GM13977 (cell line): ENCODE measurements around the gene BLTP3A.
"Not testable (repeated sequence)": the region's sequence is repeated elsewhere in the genome, so short reads cannot be mapped to it uniquely, and the experiment has no call there.

Experiments used
- DNase-seq: peaks from one replicate; pipeline ENCODE4 v3.0.0; 2012; ENCODE audit warnings: low spot score
- CTCF ChIP-seq: IDR thresholded peaks from 2 replicates; pipeline ENCODE4 v1.5.1; 2012; ENCODE audit warnings: mild to moderate bottlenecking, control low read depth; ENCODE audit not compliant: insufficient read depth; ENCODE audit errors: extremely low read depth, missing control alignments
- in situ Hi-C: fragments of 300-500 bp; cut with MboI; formaldehyde crosslinking; loops from one replicate; pipeline ENCODE4 v1.12.0; 2022; ENCODE audit warnings: low sequenced_read_pairs, low pct_unique_long_range_greater_than_20kb, mixed read lengths, inconsistent platforms; ENCODE audit not compliant: unreplicated experiment

Gene BLTP3A

GRCh38 chr6:34746104-34746846, 45.6 kb upstream of the BLTP3A start:
- TF ChIP-seq CTCF = no peak
- in situ Hi-C loops = no loop called here
- DNase-seq = no peak

GRCh38 chr6:34748757-34749156, 43.1 kb upstream of the BLTP3A start:
- no peak for TF ChIP-seq CTCF
- no peak for DNase-seq
- in situ Hi-C loops = no loop called here

GRCh38 chr6:34756513-34756856, 35.4 kb upstream of the BLTP3A start:
- TF ChIP-seq CTCF = peak; percentile 51
- DNase-seq, in situ Hi-C loops: not testable (repeated sequence)

- TF ChIP-seq CTCF = no peak
- in situ Hi-C loops = no loop called here
- DNase-seq = no peak
Observed at GRCh38 chr6:34757687-34758274, 34.1 kb upstream of the BLTP3A start.

GRCh38 chr6:34760108-34760507, 31.8 kb upstream of the BLTP3A start:
- in situ Hi-C loops = no loop called here
- no peak for DNase-seq
- TF ChIP-seq CTCF = no peak

- in situ Hi-C loops = not testable (repeated sequence)
Observed at GRCh38 chr6:34761681-34762080, 30.2 kb upstream of the BLTP3A start.

GRCh38 chr6:34768148-34768547, 23.7 kb upstream of the BLTP3A start:
- no peak for DNase-seq
- in situ Hi-C loops = no loop called here

More at GRCh38 chr6:34761681-34762080, 30.2 kb upstream of the BLTP3A start:
- not testable (repeated sequence) for DNase-seq

More at GRCh38 chr6:34768148-34768547, 23.7 kb upstream of the BLTP3A start:
- TF ChIP-seq CTCF = no peak
